Stimulated activated CD8-positive, alpha-beta memory T cell treated with anti-CD3 and anti-CD28 coated beads, Interleukin-7, amount 100 ng/mL, for 1 hour (primary cell): ENCODE measurements around the gene SPEF2.
A peak's percentile ranks its signal among the peaks of the same experiment; 100 is the strongest.

ENCODE experiments used
- DNase-seq, 2 donors: peaks; one replicate each; pipeline ENCODE4 v3.0.0-alpha.2; 2020; ENCODE audit warnings: low read depth in 2 of 2

The SPEF2 gene

GRCh38 chr5:35617435-35618303 is at the start of gene SPEF2:
Gene SPEF2, plus strand, starts transcription at chr5:35617863. Its CDS starts 135 bp downstream, at chr5:35617998.
- peak; percentile 56 for DNase-seq

- no peak for DNase-seq
Measured at GRCh38 chr5:35575578-35575977, 42.1 kb upstream of the SPEF2 start.

- DNase-seq, result no peak
Measured at GRCh38 chr5:35587419-35587818, 30.2 kb upstream of the SPEF2 start.

- no peak for DNase-seq
Measured at GRCh38 chr5:35593338-35593737, 24.3 kb upstream of the SPEF2 start.

GRCh38 chr5:35598707-35599370 is 18.8 kb upstream of the SPEF2 start:
- no peak for DNase-seq

- DNase-seq, result no peak
Measured at GRCh38 chr5:35600591-35600990, 17.1 kb upstream of the SPEF2 start.

- DNase-seq, result no peak
Measured at GRCh38 chr5:35608881-35609779, 8.5 kb upstream of the SPEF2 start.

GRCh38 chr5:35617060-35617434 is 616 bp upstream of the SPEF2 start:
- no peak for DNase-seq

- DNase-seq, result no peak
Measured at GRCh38 chr5:35618304-35618636, 607 bp downstream of the SPEF2 start.

- no peak for DNase-seq
Measured at GRCh38 chr5:35618781-35619180, 1.1 kb downstream of the SPEF2 start.

GRCh38 chr5:35622974-35623373 is 5.3 kb downstream of the SPEF2 start:
- DNase-seq, result no peak

- DNase-seq, result no peak
Measured at GRCh38 chr5:35623991-35624390, 6.3 kb downstream of the SPEF2 start.

- no peak for DNase-seq
Measured at GRCh38 chr5:35626108-35626507, 8.4 kb downstream of the SPEF2 start.

GRCh38 chr5:35626553-35626952 is 8.9 kb downstream of the SPEF2 start:
- DNase-seq, result no peak

- DNase-seq, result no peak
Measured at GRCh38 chr5:35634326-35634725, 16.7 kb downstream of the SPEF2 start.

- DNase-seq, result no peak
Measured at GRCh38 chr5:35640623-35641022, 23.0 kb downstream of the SPEF2 start.

GRCh38 chr5:35644543-35644942 is 26.9 kb downstream of the SPEF2 start:
- no peak for DNase-seq

GRCh38 chr5:35647128-35647527 is 29.5 kb downstream of the SPEF2 start:
- DNase-seq, result no peak

- no peak for DNase-seq
Measured at GRCh38 chr5:35647712-35648111, 30.0 kb downstream of the SPEF2 start.

GRCh38 chr5:35651002-35651756 is 33.5 kb downstream of the SPEF2 start:
- DNase-seq, result peak; percentile 26 to 37

- no peak for DNase-seq
Measured at GRCh38 chr5:35656721-35657120, 39.1 kb downstream of the SPEF2 start.

- DNase-seq, result no peak
Measured at GRCh38 chr5:35657877-35658276, 40.2 kb downstream of the SPEF2 start.
